Vagina (tissue), 2 donors: ENCODE measurements around the gene CDH9.

ENCODE experiments used
- POLR2A ChIP-seq, 2 donors: fragments of 450-650 bp; IDR thresholded peaks; one replicate each; pipeline ENCODE4 v1.6.1; 2017; ENCODE audit warnings: antibody characterized with exemption in 2 of 2, mild to moderate bottlenecking in 2 of 2, moderate library complexity in 2 of 2
- POLR2AphosphoS5 ChIP-seq, 2 donors: sonication (generic); formaldehyde crosslinking; IDR thresholded peaks; one replicate each; pipeline ENCODE4 v1.9.0; 2017; ENCODE audit warnings: antibody characterized with exemption in 2 of 2, mild to moderate bottlenecking in 2 of 2, low read depth in 1 of 2; ENCODE audit not compliant: insufficient read depth in 1 of 2
- TF ChIP-seq, protein P1 (sequence below), 3 experiments: fragments of 450-650 bp in 2 of 3; fragments of 200-600 bp in 1 of 3; sonication (generic) in 1 of 3; IDR thresholded peaks; one replicate each; pipeline ENCODE4 v1.5.1; 2017 to 2019; ENCODE audit warnings: antibody characterized with exemption in 3 of 3, mild to moderate bottlenecking in 2 of 3, moderate library complexity in 2 of 3

GRCh38 chr5:27011274-27011673 lies 27.1 kb downstream of the CDH9 start:
- TF ChIP-seq, protein P1, sequence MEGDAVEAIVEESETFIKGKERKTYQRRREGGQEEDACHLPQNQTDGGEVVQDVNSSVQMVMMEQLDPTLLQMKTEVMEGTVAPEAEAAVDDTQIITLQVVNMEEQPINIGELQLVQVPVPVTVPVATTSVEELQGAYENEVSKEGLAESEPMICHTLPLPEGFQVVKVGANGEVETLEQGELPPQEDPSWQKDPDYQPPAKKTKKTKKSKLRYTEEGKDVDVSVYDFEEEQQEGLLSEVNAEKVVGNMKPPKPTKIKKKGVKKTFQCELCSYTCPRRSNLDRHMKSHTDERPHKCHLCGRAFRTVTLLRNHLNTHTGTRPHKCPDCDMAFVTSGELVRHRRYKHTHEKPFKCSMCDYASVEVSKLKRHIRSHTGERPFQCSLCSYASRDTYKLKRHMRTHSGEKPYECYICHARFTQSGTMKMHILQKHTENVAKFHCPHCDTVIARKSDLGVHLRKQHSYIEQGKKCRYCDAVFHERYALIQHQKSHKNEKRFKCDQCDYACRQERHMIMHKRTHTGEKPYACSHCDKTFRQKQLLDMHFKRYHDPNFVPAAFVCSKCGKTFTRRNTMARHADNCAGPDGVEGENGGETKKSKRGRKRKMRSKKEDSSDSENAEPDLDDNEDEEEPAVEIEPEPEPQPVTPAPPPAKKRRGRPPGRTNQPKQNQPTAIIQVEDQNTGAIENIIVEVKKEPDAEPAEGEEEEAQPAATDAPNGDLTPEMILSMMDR (IDR thresholded peaks at IDR 0.05) = no peak
- TF ChIP-seq POLR2AphosphoS5 (IDR thresholded peaks at IDR 0.05; ENCODE audit: insufficient read depth in 1 of 2, low read depth in 1 of 2) (no peak), POLR2A (IDR thresholded peaks at IDR 0.05) (no peak)
